HG03060 (cell line): ENCODE results near the gene BEST3.
A peak's percentile ranks its signal among the peaks of the same experiment; 100 is the strongest.

ENCODE experiments used
- ATAC-seq: cut with Tn5 transposase; IDR thresholded peaks from one replicate; pipeline ENCODE4 v1.9.1; 2021; ENCODE audit warnings: low read depth, moderate number of reproducible peaks; ENCODE audit not compliant: unreplicated experiment

BEST3 gene

GRCh38 chr12:69698769-69699540 is at the start of gene BEST3:
Gene BEST3 (minus strand): TSS chr12:69699303. CDS start chr12:69697798, 1,505 bp downstream.
- ATAC-seq: no peak

- ATAC-seq: no peak
Observed at GRCh38 chr12:69744109-69744508, 45.0 kb upstream of the BEST3 start.

GRCh38 chr12:69739287-69740191 is 40.4 kb upstream of the BEST3 start:
- peak; percentile 24 for ATAC-seq

- ATAC-seq: peak; percentile 44
Observed at GRCh38 chr12:69738351-69739286, 39.5 kb upstream of the BEST3 start, which contains the start of gene RAB3IP. Gene RAB3IP (plus strand): TSS chr12:69738860. CDS start chr12:69755409, 16,549 bp downstream.

- ATAC-seq: no peak
Observed at GRCh38 chr12:69733638-69734037, 34.5 kb upstream of the BEST3 start.

- ATAC-seq: no peak
Observed at GRCh38 chr12:69732088-69732487, 33.0 kb upstream of the BEST3 start.

GRCh38 chr12:69726922-69727321 is 27.8 kb upstream of the BEST3 start:
- ATAC-seq: no peak

GRCh38 chr12:69720750-69721149 is 21.6 kb upstream of the BEST3 start:
- no peak for ATAC-seq

GRCh38 chr12:69719336-69720316 is 20.5 kb upstream of the BEST3 start:
- ATAC-seq: no peak

GRCh38 chr12:69714542-69714941 is 15.4 kb upstream of the BEST3 start:
- no peak for ATAC-seq

GRCh38 chr12:69712826-69713225 is 13.7 kb upstream of the BEST3 start:
- no peak for ATAC-seq

- ATAC-seq: no peak
Observed at GRCh38 chr12:69708649-69709048, 9.5 kb upstream of the BEST3 start.

- ATAC-seq: no peak
Observed at GRCh38 chr12:69704357-69704756, 5.3 kb upstream of the BEST3 start.

GRCh38 chr12:69703146-69703642 is 4.1 kb upstream of the BEST3 start:
- ATAC-seq: no peak

GRCh38 chr12:69701826-69702225 is 2.7 kb upstream of the BEST3 start:
- no peak for ATAC-seq

GRCh38 chr12:69698054-69698453 is 1.0 kb downstream of the BEST3 start:
- ATAC-seq: no peak

GRCh38 chr12:69694123-69694522 is 5.0 kb downstream of the BEST3 start:
- no peak for ATAC-seq

GRCh38 chr12:69689638-69690037 is 9.5 kb downstream of the BEST3 start:
- ATAC-seq: no peak
